ENCODE results near the gene SKI. TPM values are rescaled to one million over a fixed set of nuclear protein-coding genes. Genes with fewer than 3 reads are reported as not detected.

The SKI gene
- total RNA-seq, 8 experiments from 2014 or later = 5.0 to 36.8 (median 22.6) TPM

- H3K4me3 ChIP-seq = no peak overlapping the region
- H3K4me1 ChIP-seq (replicated peaks in 1 of 2) = peaks cover 30 to 35% of the 10 kb centered on the region in 2 donors
- H3K27ac ChIP-seq = no peak overlapping the region
- WGBS, 10 experiments = 94 to 100% (median 95%) methylated on average over 2 to 15 of the region's 35 CpGs; no CpG with 5 or more reads in 7 of the 10 experiments
- in situ Hi-C loops (cut with MboI; ENCODE audit: low pct_unique_long_range_greater_than_20kb in 2 of 9, low sequenced_read_pairs in 9 of 9, unreplicated experiment in 9 of 9) = no loop called here
- ATAC-seq (replicated peaks in 6 of 8) = no peak
Measured at GRCh38 chr1:2297246-2298011, 69.3 kb downstream of the SKI start.

GRCh38 chr1:2298685-2299084 lies 70.6 kb downstream of the SKI start:
- 40 to 100% (median 90%) methylated on average over 1 to 4 of the region's 12 CpGs; no CpG with 5 or more reads in 6 of the 10 experiments for WGBS, 10 experiments
- in situ Hi-C loops (cut with MboI; ENCODE audit: low pct_unique_long_range_greater_than_20kb in 2 of 9, low sequenced_read_pairs in 9 of 9, unreplicated experiment in 9 of 9) = no loop called here
- H3K4me1 ChIP-seq (replicated peaks in 1 of 2) = peaks cover 29 to 34% of the 10 kb centered on the region in 2 donors
- H3K4me3 ChIP-seq = no peak overlapping the region
- H3K27ac ChIP-seq = peak overlapping the region; percentile 17 to 68
- ATAC-seq (replicated peaks in 6 of 8) = peak in 1 of 8 experiments; percentile 1

- no peak overlapping the region for H3K4me3 ChIP-seq
- in situ Hi-C loops (cut with MboI; ENCODE audit: low pct_unique_long_range_greater_than_20kb in 2 of 9, low sequenced_read_pairs in 9 of 9, unreplicated experiment in 9 of 9) = no loop called here
Measured at GRCh38 chr1:2299131-2299627, 71.1 kb downstream of the SKI start.

GRCh38 chr1:2300004-2300771 lies 72.1 kb downstream of the SKI start:
- peak in 7 of 8 experiments; percentile 2 to 47 (median 11) for ATAC-seq (replicated peaks in 6 of 8)
- H3K4me3 ChIP-seq = no peak overlapping the region
- H3K4me1 ChIP-seq (replicated peaks in 1 of 2) = peaks cover 19 to 22% of the 10 kb centered on the region in 2 donors
- 60 to 100% (median 91%) methylated on average over 1 to 18 of the region's 32 CpGs; no CpG with 5 or more reads in 4 of the 10 experiments for WGBS, 10 experiments
- H3K27ac ChIP-seq = peak overlapping the region in 1 of 2 donors; percentile 68
- in situ Hi-C loops (cut with MboI; ENCODE audit: low pct_unique_long_range_greater_than_20kb in 2 of 9, low sequenced_read_pairs in 9 of 9, unreplicated experiment in 9 of 9) = no loop called here

More at GRCh38 chr1:2299131-2299627, 71.1 kb downstream of the SKI start:
- Histone ChIP-seq H3K27ac (peak overlapping the region; percentile 17 to 68), H3K4me1 (replicated peaks in 1 of 2) (peaks cover 24 to 29% of the 10 kb centered on the region in 2 donors)
- ATAC-seq (replicated peaks in 6 of 8) = peak in 5 of 8 experiments; percentile 73 to 85 (median 76)
- WGBS, 10 experiments = 64 to 86% (median 79%) methylated on average over 1 to 7 of the region's 24 CpGs; no CpG with 5 or more reads in 6 of the 10 experiments

- 39 to 96% (median 89%) methylated on average over 1 to 14 of the region's 37 CpGs; no CpG with 5 or more reads in 5 of the 10 experiments for WGBS, 10 experiments
- in situ Hi-C loops (cut with MboI; ENCODE audit: low pct_unique_long_range_greater_than_20kb in 2 of 9, low sequenced_read_pairs in 9 of 9, unreplicated experiment in 9 of 9) = no loop called here
- peak in 3 of 8 experiments; percentile 56 to 76 (median 62) for ATAC-seq (replicated peaks in 6 of 8)
- Histone ChIP-seq H3K27ac (no peak overlapping the region), H3K4me1 (replicated peaks in 1 of 2) (peaks cover 19 to 22% of the 10 kb centered on the region in 2 donors), H3K4me3 (no peak overlapping the region)
Measured at GRCh38 chr1:2300851-2301606, 72.9 kb downstream of the SKI start.

- peaks cover 19 to 22% of the 10 kb centered on the region in 2 donors for H3K4me1 ChIP-seq (replicated peaks in 1 of 2)
- H3K27ac ChIP-seq = no peak overlapping the region
- in situ Hi-C loops (cut with MboI; ENCODE audit: low pct_unique_long_range_greater_than_20kb in 2 of 9, low sequenced_read_pairs in 9 of 9, unreplicated experiment in 9 of 9) = no loop called here
- ATAC-seq (replicated peaks in 6 of 8) = no peak
- no peak overlapping the region for H3K4me3 ChIP-seq
- 80 to 94% (median 92%) methylated on average over 3 to 7 of the region's 17 CpGs; no CpG with 5 or more reads in 6 of the 10 experiments for WGBS, 10 experiments
Measured at GRCh38 chr1:2301607-2302291, 73.6 kb downstream of the SKI start.

GRCh38 chr1:2302292-2302925 lies 74.3 kb downstream of the SKI start:
- Histone ChIP-seq H3K27ac (no peak overlapping the region), H3K4me3 (no peak overlapping the region), H3K4me1 (replicated peaks in 1 of 2) (peaks cover 19 to 22% of the 10 kb centered on the region in 2 donors)
- ATAC-seq (replicated peaks in 6 of 8) = no peak
- in situ Hi-C loops (cut with MboI; ENCODE audit: low pct_unique_long_range_greater_than_20kb in 2 of 9, low sequenced_read_pairs in 9 of 9, unreplicated experiment in 9 of 9) = no loop called here
- 0 to 94% (median 91%) methylated on average over 1 to 9 of the region's 24 CpGs; no CpG with 5 or more reads in 6 of the 10 experiments for WGBS, 10 experiments

- peaks cover 19 to 22% of the 10 kb centered on the region in 2 donors for H3K4me1 ChIP-seq (replicated peaks in 1 of 2)
Measured at GRCh38 chr1:2303016-2303775, 75.1 kb downstream of the SKI start.

GRCh38 chr1:2303781-2304180 lies 75.7 kb downstream of the SKI start:
- H3K4me3 ChIP-seq = no peak overlapping the region

More at GRCh38 chr1:2303016-2303775, 75.1 kb downstream of the SKI start:
- WGBS, 10 experiments = 95 to 100% (median 96%) methylated on average over 4 to 28 of the region's 35 CpGs; no CpG with 5 or more reads in 4 of the 10 experiments
- in situ Hi-C loops (cut with MboI; ENCODE audit: low pct_unique_long_range_greater_than_20kb in 2 of 9, low sequenced_read_pairs in 9 of 9, unreplicated experiment in 9 of 9) = no loop called here
- no peak overlapping the region for H3K27ac ChIP-seq
- no peak for ATAC-seq (replicated peaks in 6 of 8)
- no peak overlapping the region for H3K4me3 ChIP-seq

GRCh38 chr1:2304282-2304681 lies 76.2 kb downstream of the SKI start:
- ATAC-seq (replicated peaks in 6 of 8) = no peak
- Histone ChIP-seq H3K4me1 (replicated peaks in 1 of 2) (peaks cover 13% of the 10 kb centered on the region in 2 donors), H3K27ac (no peak overlapping the region), H3K4me3 (no peak overlapping the region)
- in situ Hi-C loops (cut with MboI; ENCODE audit: low pct_unique_long_range_greater_than_20kb in 2 of 9, low sequenced_read_pairs in 9 of 9, unreplicated experiment in 9 of 9) = no loop called here
- WGBS, 10 experiments = 90 to 100% (median 95%) methylated on average over 1 to 16 of the region's 22 CpGs; no CpG with 5 or more reads in 4 of the 10 experiments

More at GRCh38 chr1:2303781-2304180, 75.7 kb downstream of the SKI start:
- H3K4me1 ChIP-seq (replicated peaks in 1 of 2) = peaks cover 18% of the 10 kb centered on the region in 2 donors
- in situ Hi-C loops (cut with MboI; ENCODE audit: low pct_unique_long_range_greater_than_20kb in 2 of 9, low sequenced_read_pairs in 9 of 9, unreplicated experiment in 9 of 9) = no loop called here
- no peak for ATAC-seq (replicated peaks in 6 of 8)
- 80% methylated on average over 1 of the region's 26 CpGs; no CpG with 5 or more reads in 9 of the 10 experiments for WGBS, 10 experiments
- H3K27ac ChIP-seq = no peak overlapping the region
